GM12865 (cell line): ENCODE measurements around the gene TASOR2.

Experiments
- DNase-seq: peaks from one replicate; pipeline ENCODE4 v3.0.0; 2010; ENCODE audit warnings: low read depth
- H3K4me3 ChIP-seq: 2 replicates; pipeline ENCODE4 v1.5.1; 2011; ENCODE audit warnings: mild to moderate bottlenecking, low read depth, low read length, control low read depth
- TF ChIP-seq, protein P1 (sequence below): IDR thresholded peaks from 2 replicates; pipeline ENCODE4 v1.5.1; 2011; ENCODE audit warnings: low read length, control low read depth, low read depth, inconsistent platforms; ENCODE audit not compliant: insufficient read depth; ENCODE audit errors: missing control alignments

The TASOR2 gene

GRCh38 chr10:5670662-5671375 lies 13.8 kb upstream of the TASOR2 start:
- no peak for DNase-seq
- TF ChIP-seq, protein P1, sequence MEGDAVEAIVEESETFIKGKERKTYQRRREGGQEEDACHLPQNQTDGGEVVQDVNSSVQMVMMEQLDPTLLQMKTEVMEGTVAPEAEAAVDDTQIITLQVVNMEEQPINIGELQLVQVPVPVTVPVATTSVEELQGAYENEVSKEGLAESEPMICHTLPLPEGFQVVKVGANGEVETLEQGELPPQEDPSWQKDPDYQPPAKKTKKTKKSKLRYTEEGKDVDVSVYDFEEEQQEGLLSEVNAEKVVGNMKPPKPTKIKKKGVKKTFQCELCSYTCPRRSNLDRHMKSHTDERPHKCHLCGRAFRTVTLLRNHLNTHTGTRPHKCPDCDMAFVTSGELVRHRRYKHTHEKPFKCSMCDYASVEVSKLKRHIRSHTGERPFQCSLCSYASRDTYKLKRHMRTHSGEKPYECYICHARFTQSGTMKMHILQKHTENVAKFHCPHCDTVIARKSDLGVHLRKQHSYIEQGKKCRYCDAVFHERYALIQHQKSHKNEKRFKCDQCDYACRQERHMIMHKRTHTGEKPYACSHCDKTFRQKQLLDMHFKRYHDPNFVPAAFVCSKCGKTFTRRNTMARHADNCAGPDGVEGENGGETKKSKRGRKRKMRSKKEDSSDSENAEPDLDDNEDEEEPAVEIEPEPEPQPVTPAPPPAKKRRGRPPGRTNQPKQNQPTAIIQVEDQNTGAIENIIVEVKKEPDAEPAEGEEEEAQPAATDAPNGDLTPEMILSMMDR = no peak
- no peak overlapping the region for H3K4me3 ChIP-seq

GRCh38 chr10:5678397-5679036 lies 6.1 kb upstream of the TASOR2 start:
- TF ChIP-seq, protein P1 = no peak
- H3K4me3 ChIP-seq = no peak overlapping the region
- no peak for DNase-seq

DNA sequence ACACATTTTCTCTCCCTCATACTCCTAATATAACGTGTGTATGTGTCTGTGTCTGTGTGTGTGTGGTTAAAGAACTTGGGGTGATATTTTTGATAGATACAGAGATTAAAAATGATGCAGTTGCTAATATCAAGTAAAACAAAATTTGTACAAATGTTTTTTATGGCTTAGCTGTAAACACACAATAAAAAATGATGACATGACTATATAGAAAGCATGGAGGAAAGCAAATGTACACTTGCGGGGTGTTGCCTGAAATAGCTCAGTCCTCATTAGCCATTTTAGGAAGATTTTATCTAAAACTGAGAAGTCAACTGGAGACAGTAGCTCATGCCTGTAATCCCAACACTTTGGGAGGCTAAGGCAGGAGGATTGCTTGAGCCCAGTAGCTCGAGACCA lies 5.6 kb upstream of the TASOR2 start:
- no peak for DNase-seq
- no peak overlapping the region for H3K4me3 ChIP-seq
- TF ChIP-seq, protein P1 = no peak

GRCh38 chr10:5679606-5680005 lies 5.0 kb upstream of the TASOR2 start:
- no peak overlapping the region for H3K4me3 ChIP-seq
- DNase-seq = no peak
- TF ChIP-seq, protein P1 = no peak

- TF ChIP-seq, protein P1 = no peak
- no peak for DNase-seq
- H3K4me3 ChIP-seq = no peak overlapping the region
Observed at GRCh38 chr10:5681930-5682329, 2.7 kb upstream of the TASOR2 start.

DNA sequence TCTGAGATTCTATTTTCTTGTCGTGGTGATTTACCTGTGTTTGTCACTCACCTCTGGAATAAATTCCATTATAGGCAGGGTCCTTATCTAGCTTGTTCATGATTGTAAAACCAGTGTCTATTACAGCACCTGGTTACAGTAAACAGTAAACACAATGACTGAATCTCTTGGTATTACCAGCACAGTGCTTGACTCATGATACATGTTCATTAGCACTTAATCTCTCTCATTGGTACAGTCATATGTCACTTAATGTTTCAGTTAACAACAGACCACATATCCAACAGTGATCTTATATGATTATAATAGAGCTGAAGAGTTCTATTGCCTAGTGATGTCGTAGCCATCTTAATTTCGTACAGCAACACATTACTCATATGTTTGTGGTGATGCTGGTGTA lies 1.6 kb upstream of the TASOR2 start:
- H3K4me3 ChIP-seq = no peak overlapping the region
- TF ChIP-seq, protein P1 = no peak
- DNase-seq = no peak
